Measurements from ENCODE around the gene NCKIPSD.

DNA sequence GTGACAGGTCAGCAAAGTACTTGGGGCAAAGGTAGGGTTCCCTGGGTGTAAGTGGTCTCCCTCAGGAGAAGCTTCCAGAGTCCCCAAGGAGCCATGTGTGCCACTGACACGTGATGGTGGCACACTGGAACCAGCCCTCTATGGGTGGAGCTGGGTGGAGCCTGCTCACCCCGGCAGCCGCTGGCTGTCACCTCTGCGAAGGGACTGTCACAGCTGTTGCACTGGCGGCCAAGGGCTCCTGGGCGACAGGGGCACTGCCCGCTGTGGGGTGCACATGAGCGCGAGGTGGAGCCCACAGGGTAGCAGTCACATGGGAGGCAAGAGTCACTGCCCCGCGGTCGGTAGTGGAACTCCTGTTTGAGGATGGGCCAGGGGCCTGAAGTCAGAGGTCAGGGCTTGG, 35.0 kb downstream of the NCKIPSD start:
- no peak for TF ChIP-seq POLR2A (IDR thresholded peaks at IDR 0.05)
- TF ChIP-seq CTCF (IDR thresholded peaks at IDR 0.05) = no peak
- no peak for TF ChIP-seq POLR2AphosphoS5 (IDR thresholded peaks at IDR 0.05)
- no peak for TF ChIP-seq EP300 (IDR thresholded peaks at IDR 0.05)

Measured in sigmoid colon (tissue), 4 donors.